Measurements from ENCODE around the gene C20orf144. TPM values are rescaled to one million over a fixed set of nuclear protein-coding genes. Genes with fewer than 3 reads are reported as not detected.

The C20orf144 gene
- total and polyA plus RNA-seq, 4 donors: not detected

DNA sequence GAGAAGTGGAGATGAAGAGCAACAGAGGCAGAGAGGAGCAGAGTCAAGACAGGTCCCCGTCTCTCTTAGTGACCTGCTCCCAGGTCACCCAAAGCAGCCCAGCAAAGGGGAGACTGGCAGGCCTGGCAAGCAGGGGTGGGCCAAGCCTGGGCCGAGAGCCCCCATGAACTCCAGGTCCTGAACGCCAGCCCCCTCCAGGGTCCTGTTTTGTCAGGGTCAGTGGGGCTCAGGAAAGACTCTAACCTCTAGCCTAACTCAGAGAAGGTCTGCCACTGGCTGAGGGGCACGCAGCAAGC, 10.9 kb downstream of the C20orf144 start:
- Histone ChIP-seq H3K36me3 (ENCODE audit: control insufficient read depth in 4 of 4, insufficient read depth in 3 of 4, low read depth in 1 of 4, low read length in 3 of 4) (peaks cover 0 to 4% (median 0%) of the 10 kb centered on the region in 4 donors), H3K4me1 (ENCODE audit: control insufficient read depth in 4 of 4, insufficient read depth in 4 of 4, low read length in 3 of 4) (peaks cover 7 to 27% (median 14%) of the 10 kb centered on the region in 4 donors), H3K27ac (ENCODE audit: low read depth in 1 of 2, low read length in 2 of 2) (no peak overlapping the region), H3K9me3 (ENCODE audit: control insufficient read depth in 4 of 4, low read length in 3 of 4) (no peaks in the 10 kb centered on the region), H3K4me3 (ENCODE audit: low read depth in 1 of 3, low read length in 3 of 3) (peak overlapping the region in 1 of 3 donors; percentile 82), H3K27me3 (ENCODE audit: control insufficient read depth in 4 of 4, insufficient read depth in 4 of 4, low read length in 3 of 4) (no peaks in the 10 kb centered on the region), H3K9ac (ENCODE audit: low read depth in 1 of 2, low read length in 2 of 2) (peak overlapping the region in 1 of 2 donors; percentile 61)
- TF ChIP-seq EGR1 (IDR thresholded peaks at IDR 0.05; ENCODE audit: low read depth in 2 of 2): no peak
- no peak for TF ChIP-seq FOXA1 (IDR thresholded peaks at IDR 0.05)
- no peak for TF ChIP-seq RAD21 (IDR thresholded peaks at IDR 0.05)
- TF ChIP-seq, protein P1, sequence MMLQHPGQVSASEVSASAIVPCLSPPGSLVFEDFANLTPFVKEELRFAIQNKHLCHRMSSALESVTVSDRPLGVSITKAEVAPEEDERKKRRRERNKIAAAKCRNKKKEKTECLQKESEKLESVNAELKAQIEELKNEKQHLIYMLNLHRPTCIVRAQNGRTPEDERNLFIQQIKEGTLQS (IDR thresholded peaks at IDR 0.05): no peak
- TF ChIP-seq, protein P2, sequence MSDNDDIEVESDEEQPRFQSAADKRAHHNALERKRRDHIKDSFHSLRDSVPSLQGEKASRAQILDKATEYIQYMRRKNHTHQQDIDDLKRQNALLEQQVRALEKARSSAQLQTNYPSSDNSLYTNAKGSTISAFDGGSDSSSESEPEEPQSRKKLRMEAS (IDR thresholded peaks at IDR 0.05): no peak
- no peak for TF ChIP-seq JUND (IDR thresholded peaks at IDR 0.05)
- no peak for TF ChIP-seq YY1 (IDR thresholded peaks at IDR 0.05)
- TF ChIP-seq, protein P3, sequence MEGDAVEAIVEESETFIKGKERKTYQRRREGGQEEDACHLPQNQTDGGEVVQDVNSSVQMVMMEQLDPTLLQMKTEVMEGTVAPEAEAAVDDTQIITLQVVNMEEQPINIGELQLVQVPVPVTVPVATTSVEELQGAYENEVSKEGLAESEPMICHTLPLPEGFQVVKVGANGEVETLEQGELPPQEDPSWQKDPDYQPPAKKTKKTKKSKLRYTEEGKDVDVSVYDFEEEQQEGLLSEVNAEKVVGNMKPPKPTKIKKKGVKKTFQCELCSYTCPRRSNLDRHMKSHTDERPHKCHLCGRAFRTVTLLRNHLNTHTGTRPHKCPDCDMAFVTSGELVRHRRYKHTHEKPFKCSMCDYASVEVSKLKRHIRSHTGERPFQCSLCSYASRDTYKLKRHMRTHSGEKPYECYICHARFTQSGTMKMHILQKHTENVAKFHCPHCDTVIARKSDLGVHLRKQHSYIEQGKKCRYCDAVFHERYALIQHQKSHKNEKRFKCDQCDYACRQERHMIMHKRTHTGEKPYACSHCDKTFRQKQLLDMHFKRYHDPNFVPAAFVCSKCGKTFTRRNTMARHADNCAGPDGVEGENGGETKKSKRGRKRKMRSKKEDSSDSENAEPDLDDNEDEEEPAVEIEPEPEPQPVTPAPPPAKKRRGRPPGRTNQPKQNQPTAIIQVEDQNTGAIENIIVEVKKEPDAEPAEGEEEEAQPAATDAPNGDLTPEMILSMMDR (IDR thresholded peaks at IDR 0.05; ENCODE audit: low read depth, low read length, missing input control): no peak
- TF ChIP-seq RXRA (IDR thresholded peaks at IDR 0.05): no peak
- TF ChIP-seq, protein P4, sequence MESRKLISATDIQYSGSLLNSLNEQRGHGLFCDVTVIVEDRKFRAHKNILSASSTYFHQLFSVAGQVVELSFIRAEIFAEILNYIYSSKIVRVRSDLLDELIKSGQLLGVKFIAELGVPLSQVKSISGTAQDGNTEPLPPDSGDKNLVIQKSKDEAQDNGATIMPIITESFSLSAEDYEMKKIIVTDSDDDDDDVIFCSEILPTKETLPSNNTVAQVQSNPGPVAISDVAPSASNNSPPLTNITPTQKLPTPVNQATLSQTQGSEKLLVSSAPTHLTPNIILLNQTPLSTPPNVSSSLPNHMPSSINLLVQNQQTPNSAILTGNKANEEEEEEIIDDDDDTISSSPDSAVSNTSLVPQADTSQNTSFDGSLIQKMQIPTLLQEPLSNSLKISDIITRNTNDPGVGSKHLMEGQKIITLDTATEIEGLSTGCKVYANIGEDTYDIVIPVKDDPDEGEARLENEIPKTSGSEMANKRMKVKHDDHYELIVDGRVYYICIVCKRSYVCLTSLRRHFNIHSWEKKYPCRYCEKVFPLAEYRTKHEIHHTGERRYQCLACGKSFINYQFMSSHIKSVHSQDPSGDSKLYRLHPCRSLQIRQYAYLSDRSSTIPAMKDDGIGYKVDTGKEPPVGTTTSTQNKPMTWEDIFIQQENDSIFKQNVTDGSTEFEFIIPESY (IDR thresholded peaks at IDR 0.05): no peak
- no peak for TF ChIP-seq NR2F2 (IDR thresholded peaks at IDR 0.05)
- TF ChIP-seq SP1 (IDR thresholded peaks at IDR 0.05): no peak
- TF ChIP-seq GABPA (IDR thresholded peaks at IDR 0.05 in 1 of 2, conservative IDR thresholded peaks at IDR 0.05 in 1 of 2): no peak
- no peak for TF ChIP-seq HNF4A (conservative IDR thresholded peaks at IDR 0.05)
- no peak for TF ChIP-seq FOXA2 (IDR thresholded peaks at IDR 0.05)
- TF ChIP-seq HNF4G (IDR thresholded peaks at IDR 0.05): no peak
- TF ChIP-seq, protein P5, sequence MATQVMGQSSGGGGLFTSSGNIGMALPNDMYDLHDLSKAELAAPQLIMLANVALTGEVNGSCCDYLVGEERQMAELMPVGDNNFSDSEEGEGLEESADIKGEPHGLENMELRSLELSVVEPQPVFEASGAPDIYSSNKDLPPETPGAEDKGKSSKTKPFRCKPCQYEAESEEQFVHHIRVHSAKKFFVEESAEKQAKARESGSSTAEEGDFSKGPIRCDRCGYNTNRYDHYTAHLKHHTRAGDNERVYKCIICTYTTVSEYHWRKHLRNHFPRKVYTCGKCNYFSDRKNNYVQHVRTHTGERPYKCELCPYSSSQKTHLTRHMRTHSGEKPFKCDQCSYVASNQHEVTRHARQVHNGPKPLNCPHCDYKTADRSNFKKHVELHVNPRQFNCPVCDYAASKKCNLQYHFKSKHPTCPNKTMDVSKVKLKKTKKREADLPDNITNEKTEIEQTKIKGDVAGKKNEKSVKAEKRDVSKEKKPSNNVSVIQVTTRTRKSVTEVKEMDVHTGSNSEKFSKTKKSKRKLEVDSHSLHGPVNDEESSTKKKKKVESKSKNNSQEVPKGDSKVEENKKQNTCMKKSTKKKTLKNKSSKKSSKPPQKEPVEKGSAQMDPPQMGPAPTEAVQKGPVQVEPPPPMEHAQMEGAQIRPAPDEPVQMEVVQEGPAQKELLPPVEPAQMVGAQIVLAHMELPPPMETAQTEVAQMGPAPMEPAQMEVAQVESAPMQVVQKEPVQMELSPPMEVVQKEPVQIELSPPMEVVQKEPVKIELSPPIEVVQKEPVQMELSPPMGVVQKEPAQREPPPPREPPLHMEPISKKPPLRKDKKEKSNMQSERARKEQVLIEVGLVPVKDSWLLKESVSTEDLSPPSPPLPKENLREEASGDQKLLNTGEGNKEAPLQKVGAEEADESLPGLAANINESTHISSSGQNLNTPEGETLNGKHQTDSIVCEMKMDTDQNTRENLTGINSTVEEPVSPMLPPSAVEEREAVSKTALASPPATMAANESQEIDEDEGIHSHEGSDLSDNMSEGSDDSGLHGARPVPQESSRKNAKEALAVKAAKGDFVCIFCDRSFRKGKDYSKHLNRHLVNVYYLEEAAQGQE (IDR thresholded peaks at IDR 0.05): no peak
- TF ChIP-seq TAF1 (conservative IDR thresholded peaks at IDR 0.05): no peak
- no peak for DNase-seq (ENCODE audit: low spot score)
- 83% methylated on average over 4 of the region's 4 CpGs for WGBS
